HS-5 (cell line): ENCODE data around the gene CMTR1.
"Not testable (repeated sequence)": the region's sequence is repeated elsewhere in the genome, so short reads cannot be mapped to it uniquely, and the experiment has no call there.

Source experiments
- DNase-seq: peaks from one replicate; pipeline ENCODE4 v3.0.0-alpha.2; 2012; ENCODE audit warnings: low read depth

Gene CMTR1

GRCh38 chr6:37491830-37492208 is 58.8 kb downstream of the CMTR1 start:
- DNase-seq: no peak

DNA sequence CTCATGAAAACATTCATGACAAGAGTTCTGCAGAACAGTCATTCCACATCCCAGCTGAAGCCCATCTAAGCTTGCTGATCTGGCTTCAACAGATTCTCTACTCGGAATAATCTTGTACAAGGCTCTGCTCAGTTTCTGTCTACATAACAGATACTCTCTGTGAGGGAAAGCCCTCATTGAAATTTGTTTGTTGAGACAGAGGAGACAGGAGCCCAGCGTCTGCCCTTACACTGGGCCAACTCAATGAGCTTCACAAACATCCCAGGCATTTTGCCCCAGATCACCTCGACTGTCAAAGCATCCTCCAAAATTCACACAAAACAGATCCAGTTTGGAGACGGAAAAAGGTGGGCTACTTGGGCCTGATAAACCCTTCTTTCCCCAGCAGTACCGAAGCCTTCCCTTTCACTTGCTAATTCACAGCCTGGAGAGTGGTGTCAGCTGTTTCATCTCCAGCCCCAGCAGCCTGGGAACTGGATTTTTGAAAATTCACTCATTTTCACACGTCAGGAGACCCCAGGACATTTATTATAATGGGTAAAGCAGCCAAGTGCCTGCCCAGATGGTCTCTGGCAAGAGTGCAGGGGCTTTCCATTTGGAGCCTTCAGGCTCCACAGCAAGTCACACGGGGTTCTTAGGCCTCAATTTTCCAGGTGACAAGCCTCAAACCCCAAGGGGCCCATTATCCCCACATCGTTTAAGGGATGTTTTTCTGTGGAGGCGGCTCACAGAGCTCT is 59.4 kb downstream of the CMTR1 start:
- no peak for DNase-seq

DNA sequence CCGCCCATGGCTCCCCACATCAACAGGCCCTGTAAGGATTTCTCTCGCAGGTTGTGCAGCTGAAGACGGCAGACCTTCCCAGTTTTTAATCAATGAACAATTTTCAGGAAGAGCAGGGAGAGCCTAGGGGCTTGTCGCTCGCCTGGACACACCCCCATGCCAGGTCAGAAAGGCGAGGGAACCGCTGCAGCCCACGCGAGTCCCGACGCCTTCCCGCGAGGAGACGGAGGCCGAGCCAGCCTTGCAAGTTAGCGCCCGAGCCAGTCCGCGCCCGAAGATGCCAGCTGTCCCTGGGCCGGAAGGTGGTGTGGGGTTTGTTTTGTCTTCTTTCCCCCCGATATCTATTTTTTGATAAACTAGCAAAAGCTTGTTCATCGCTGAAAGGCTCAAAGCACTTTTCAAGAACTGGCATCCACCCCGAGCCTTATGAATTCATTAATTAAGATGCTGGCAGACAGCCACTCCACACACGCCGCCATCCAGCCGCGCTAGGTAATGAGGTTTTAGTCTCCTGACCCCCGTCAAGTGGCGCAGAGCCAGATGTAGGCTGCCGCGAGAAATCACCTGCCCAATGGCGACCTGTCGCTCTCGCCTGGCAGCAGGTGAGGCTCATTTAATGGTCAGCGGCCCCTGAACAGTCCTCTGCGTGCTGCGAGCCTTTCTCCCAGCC is 60.1 kb downstream of the CMTR1 start:
- no peak for DNase-seq

DNA sequence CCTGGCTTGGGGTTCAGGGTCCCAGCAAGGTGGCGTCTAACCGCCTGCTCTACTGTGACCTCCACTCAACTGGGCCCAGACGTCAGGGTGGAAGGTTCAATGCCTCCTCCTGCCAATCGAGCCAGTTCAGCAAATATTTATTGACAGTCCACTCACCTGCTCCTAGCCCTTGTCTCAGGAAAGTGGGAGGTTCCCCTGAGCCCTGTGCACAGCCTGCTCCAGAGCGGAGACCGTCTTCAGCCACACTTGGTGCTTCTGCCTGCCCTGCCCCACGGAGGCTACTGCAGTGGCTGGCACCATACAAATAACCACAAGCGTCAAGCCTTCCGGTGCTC is 60.6 kb downstream of the CMTR1 start:
- DNase-seq: no peak

DNA sequence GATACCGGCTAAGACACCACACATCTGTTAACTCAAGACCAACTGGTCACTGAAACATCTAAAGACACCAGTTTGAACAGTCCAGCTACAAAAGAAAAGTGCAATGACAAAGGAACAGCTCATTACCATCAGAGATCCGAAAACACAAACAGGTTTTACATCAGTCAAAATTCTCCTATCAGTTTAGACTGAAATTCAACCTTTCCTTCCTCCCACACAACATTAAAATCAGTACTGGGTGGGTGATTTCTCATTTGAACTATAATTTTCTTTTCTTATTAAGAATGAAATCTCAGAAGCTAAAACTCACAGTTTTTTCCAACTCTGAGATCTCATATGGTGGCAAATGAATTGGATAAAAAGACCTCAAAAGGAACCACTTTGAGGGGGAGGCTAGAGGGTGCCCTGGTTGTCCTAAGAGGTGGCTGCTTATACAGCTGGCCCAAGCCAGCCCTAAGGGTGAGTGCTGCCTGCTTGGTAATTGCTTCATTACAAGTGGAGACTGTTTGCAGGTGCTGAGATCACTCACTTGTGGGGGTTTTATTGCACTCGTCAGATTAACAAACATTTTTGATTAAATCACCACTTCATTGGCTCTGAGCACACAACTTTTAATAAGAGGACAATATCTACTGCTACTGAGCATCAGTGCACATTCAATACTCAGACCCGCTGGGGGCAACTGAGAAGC is 62.4 kb downstream of the CMTR1 start:
- no peak for DNase-seq

DNA sequence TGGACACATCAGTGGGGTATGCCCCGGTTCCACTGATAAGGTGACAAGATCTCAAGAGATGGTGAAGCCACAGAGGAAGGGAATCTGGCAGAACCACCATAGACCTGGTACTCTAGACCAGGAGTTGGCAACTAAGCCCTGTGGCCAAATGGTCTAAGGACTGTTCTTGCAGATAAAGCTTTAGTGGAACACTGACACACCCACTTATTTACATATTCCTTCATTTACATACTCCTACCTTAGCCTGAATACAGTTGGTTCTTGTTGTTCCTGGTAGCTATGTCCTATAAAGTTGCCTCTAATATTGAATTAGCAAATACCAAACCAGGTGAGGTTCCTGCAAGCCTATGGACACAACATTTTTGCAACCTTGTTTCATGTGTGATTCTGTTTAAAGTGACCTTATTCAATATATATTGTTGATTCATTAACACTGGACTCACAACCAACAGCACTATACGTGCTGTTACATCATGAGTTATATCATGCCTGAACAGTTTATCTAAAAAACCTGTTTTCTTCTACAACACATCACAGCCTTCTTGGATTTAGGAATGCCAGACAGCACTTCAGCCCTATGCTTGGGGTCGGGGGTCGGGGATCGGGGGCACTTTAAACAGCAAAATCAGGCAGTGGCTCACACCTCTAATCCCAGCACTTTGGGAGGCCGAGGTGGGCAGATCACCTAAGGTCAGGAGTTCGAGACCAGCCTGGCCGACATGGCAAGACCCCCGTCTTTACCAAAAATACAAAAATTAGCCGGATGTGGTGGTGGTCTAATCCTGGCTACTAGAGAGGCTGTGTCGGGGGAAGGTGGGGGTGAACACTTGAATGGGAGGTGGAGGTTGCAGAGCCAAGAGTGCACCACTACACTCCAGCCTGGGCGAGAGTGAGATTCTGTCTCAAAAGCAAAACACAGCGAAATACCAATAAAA is 64.2 kb downstream of the CMTR1 start:
- no peak for DNase-seq

GRCh38 chr6:37499433-37500293 is 66.6 kb downstream of the CMTR1 start, which contains the start of gene CCDC167:
TSS of gene CCDC167 (minus strand) at chr6:37499893. CDS start at chr6:37499863, 30 bp downstream.
- peak; percentile 98 for DNase-seq

- no peak for DNase-seq
These were observed 67.2 kb downstream of the CMTR1 start for GRCh38 chr6:37500294-37500608.

- DNase-seq: not testable (repeated sequence)
These were observed 67.9 kb downstream of the CMTR1 start for GRCh38 chr6:37500904-37501303.

DNA sequence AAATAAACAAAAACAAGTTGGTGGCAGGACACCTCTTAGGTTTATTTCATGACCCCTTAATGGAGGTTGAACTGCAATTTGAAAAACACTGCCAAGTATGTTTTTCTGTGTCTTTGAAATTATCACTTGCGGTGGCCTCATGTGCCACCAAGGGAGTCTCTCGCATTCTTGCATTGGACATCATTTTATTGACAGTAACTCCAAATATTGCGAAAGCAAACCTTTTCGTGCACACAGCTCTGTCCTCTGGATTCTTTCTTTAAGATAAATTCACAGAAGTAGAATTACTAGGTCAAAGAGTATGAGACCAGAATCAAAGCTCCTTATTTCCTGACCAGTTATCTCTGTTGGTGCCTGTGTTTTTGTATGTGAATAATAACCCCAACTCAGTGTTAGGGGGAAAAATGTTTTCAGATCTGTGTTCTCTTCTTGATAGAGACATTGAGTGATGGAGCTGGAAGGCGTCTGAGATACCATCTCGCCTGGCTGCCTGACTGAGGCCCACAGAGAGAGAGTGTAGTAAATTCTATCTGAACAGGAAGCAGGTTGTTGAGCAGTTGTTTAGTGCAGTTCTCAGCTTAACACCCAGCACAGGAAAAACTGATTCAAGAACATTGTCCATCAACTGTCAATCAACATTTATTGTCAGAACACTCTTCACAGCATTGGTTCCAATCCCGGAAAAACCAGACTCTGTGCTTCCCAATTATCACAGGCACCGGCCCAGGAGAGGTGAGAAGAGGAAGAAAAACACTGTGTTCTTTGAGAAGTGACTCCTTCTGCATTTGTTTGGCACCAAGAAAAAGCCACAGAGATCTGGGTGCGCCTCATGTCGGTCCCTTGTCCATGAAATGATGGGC is 68.8 kb downstream of the CMTR1 start:
- DNase-seq: no peak

DNA sequence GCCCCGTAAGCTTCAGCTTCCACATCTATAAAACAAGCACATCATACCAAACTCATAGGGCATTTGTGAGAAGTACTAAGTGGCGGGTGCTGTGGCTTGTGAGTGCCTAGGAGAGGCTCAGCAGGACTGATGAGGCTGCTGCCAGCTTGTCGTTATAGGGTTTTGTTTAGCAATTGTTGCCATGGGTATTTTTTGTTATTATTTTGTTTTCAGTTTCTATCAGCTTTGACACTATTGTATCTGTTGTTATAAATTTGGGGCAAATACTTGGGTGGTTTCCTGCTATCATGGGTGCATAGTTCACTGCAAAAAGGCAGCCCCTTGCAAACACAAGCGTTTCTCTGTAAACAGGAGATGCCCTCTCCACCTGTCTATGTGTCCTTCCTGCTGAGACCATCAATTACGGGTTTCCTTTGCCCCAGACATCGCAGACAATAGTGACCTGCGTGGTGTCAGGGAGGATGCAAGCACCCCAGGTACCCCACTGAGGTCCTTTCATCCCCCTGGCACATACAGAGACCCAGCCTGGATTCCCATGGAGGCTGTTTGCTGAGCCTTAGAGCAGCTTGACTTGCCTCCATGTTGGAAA is 69.8 kb downstream of the CMTR1 start:
- no peak for DNase-seq

- no peak for DNase-seq
These were observed 70.4 kb downstream of the CMTR1 start for GRCh38 chr6:37503309-37503965.

- no peak for DNase-seq
These were observed 71.0 kb downstream of the CMTR1 start for GRCh38 chr6:37504024-37504423.

DNA sequence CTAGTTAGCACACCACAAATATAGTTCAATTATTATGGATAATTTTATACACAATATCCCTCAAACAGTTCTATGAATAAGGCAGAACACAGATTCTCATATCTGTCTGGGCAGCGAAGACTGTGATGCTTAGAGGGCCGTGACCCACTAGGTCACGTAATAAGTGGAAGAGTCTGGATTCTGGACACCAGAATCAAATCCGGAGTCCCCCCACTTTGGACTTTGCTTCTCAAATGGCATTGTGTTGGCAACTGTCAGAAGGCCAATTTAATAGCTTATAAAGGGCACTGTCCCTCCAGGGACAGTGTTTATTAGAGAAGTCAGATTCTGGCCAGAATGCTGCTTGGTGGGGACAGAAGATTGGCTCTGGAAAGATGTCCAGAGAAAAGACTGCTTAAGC is 73.5 kb downstream of the CMTR1 start:
- no peak for DNase-seq

DNA sequence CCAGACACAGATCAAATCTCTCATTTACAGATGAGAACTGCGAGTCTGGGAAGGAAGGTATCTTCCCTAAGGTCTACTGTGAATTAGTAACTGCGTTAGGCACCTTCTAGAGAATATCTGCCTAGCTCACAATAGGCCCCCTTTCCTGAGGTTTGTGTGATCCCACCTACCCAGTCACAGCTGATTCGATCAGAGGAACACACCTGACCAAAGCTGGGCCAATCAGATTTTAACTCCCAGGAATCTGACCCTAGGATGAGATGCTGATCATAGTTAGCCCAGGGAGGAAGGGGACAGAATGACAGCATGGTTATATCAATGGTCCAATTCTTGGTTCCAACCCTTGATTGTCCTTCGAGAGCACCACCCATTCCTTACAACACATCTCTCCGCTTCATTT is 74.1 kb downstream of the CMTR1 start:
- no peak for DNase-seq

GRCh38 chr6:37507690-37508421 is 74.8 kb downstream of the CMTR1 start:
- no peak for DNase-seq

DNA sequence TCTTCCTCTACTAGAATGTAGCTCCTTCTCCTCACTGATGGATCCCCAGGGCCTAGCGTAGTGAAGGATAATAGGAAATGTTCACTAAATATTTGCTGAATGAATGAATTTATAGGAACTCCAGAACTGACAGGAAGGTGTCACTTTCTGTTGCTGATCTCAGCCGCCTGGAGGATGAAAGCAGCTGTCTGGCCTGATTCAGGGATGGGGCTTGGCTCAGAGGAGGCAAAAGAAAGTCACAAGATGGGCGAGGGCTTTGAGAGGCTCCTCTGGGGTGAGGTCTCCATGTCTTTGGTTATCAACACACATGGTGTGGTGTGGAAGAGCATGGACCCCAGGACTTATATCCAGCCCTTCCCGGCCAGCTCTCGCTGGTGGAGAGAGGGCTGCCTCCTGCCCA is 78.2 kb downstream of the CMTR1 start:
- DNase-seq: no peak

DNA sequence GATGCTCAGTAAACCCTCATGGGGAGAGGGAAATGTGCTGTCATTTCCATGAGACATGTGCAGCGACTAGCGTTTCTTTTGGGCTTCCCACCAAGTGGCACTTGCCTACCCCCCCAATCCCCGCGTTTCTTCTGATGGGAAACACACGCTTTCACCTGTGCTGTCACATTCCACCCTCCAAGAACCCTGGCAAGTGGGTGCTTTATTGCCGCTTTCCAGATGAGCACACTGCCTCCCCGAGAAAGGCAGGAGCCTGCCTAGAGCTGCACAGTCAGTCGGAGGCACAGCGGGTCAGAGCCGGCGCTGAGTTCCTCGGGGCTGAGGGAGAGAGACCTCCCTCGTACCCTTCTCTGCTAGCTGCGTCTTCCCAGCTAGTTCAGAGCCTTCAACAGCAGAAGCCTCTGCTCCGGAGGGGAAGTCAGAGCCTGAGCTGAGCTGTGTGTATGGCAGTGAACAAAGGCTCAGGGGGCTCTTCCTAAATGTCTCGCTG is 78.9 kb downstream of the CMTR1 start:
- DNase-seq: no peak
